B cell (primary cell): Measurements from ENCODE around the gene AUTS2. TPM values are rescaled to one million over a fixed set of nuclear protein-coding genes. Genes with fewer than 3 reads are reported as not detected.

Source experiments
- ATAC-seq: fragments of 200-7000 bp; cut with Tn5 transposase; one replicate; pipeline ENCODE4 v1.10.0; 2021; ENCODE audit warnings: low read depth, mild to moderate bottlenecking, moderate number of reproducible peaks, moderate library complexity
- CTCF ChIA-PET: fragments of 350-600 bp; sonication (Branson Sonifier 250); formaldehyde crosslinking; loops from one replicate; lab custom pipeline; 2021; ENCODE audit warnings: antibody characterized with exemption, inconsistent platforms; lab: Charles Lee
- POLR2A ChIA-PET: fragments of 350-600 bp; sonication (Branson Sonifier 250); formaldehyde crosslinking; loops from one replicate; lab custom pipeline; 2021; ENCODE audit warnings: antibody characterized with exemption; lab: Charles Lee
- DNase-seq: peaks from one replicate; pipeline ENCODE4 v3.0.0; 2013
- H2AFZ ChIP-seq: 2 replicates; pipeline ENCODE4 v1.6.1; 2012; ENCODE audit warnings: mild to moderate bottlenecking, low read depth, low read length; ENCODE audit not compliant: insufficient read depth, poor library complexity, severe bottlenecking
- H3K27ac ChIP-seq, 2 donors: 1 replicate in 1 of 2; 2 replicates in 1 of 2; pipeline ENCODE4 v1.5.1; 2012 to 2013; ENCODE audit warnings: low read length in 2 of 2, mild to moderate bottlenecking in 2 of 2, moderate library complexity in 1 of 2
- H3K27me3 ChIP-seq, 4 experiments: fragments of 200-600 bp in 1 of 4; sonication (generic) in 1 of 4; replicated peaks in 1 of 4; 1 replicate in 2 of 4; 2 replicates in 2 of 4; pipeline versions ENCODE4 v1.6.1 to v1.7.0; 2013 to 2016; ENCODE audit warnings: low read length in 3 of 4, mild to moderate bottlenecking in 2 of 4, mixed read lengths in 1 of 4, moderate library complexity in 1 of 4; ENCODE audit not compliant: insufficient read depth in 4 of 4, control insufficient read depth in 3 of 4; ENCODE audit errors: control extremely low read depth in 1 of 4
- H3K36me3 ChIP-seq, 2 experiments: replicated peaks in 1 of 2; 1 replicate in 1 of 2; 2 replicates in 1 of 2; pipeline versions ENCODE4 v1.6.1 to v1.7.1; 2013; ENCODE audit warnings: low read length in 1 of 2; ENCODE audit not compliant: insufficient read depth in 2 of 2, control insufficient read depth in 1 of 2; ENCODE audit errors: control extremely low read depth in 1 of 2, extremely low read depth in 1 of 2
- H3K4me1 ChIP-seq, 2 donors: fragments of 200-600 bp in 1 of 2; sonication (generic) in 1 of 2; 1 replicate in 1 of 2; 2 replicates in 1 of 2; pipeline versions ENCODE4 v1.5.1 to v1.6.1; 2013 to 2017; ENCODE audit warnings: low read length in 2 of 2; ENCODE audit not compliant: control insufficient read depth in 2 of 2, insufficient read depth in 2 of 2
- H3K4me2 ChIP-seq: replicated peaks from 2 replicates; pipeline ENCODE3; 2012; ENCODE audit warnings: mild to moderate bottlenecking, low read depth, low read length; ENCODE audit not compliant: poor library complexity, severe bottlenecking
- H3K4me3 ChIP-seq, 5 experiments: fragments of 200-600 bp in 1 of 5; sonication (generic) in 1 of 5; 1 replicate in 3 of 5; 2 replicates in 2 of 5; pipeline versions ENCODE4 v1.5.1 to v1.7.0; 2011 to 2016; ENCODE audit warnings: low read length in 4 of 5, mild to moderate bottlenecking in 4 of 5, low read depth in 2 of 5, control low read depth in 1 of 5, moderate library complexity in 1 of 5; ENCODE audit not compliant: insufficient read depth in 1 of 5; ENCODE audit errors: control extremely low read depth in 1 of 5, extremely low read depth in 1 of 5
- H3K79me2 ChIP-seq: fragments of 200-600 bp; sonication (generic); one replicate; pipeline ENCODE4 v1.6.0; 2016; ENCODE audit warnings: low read length; ENCODE audit not compliant: control insufficient read depth, insufficient read depth
- H3K9ac ChIP-seq: fragments of 200-600 bp; sonication (generic); 2 replicates; pipeline ENCODE4 v1.6.1; 2017; ENCODE audit warnings: mild to moderate bottlenecking, low read length, moderate library complexity
- H3K9me3 ChIP-seq, 3 donors: one replicate each; pipeline versions ENCODE4 v1.6.1 to v1.7.1; 2013; ENCODE audit warnings: low read length in 2 of 3; ENCODE audit not compliant: control insufficient read depth in 2 of 3, insufficient read depth in 1 of 3; ENCODE audit errors: control extremely low read depth in 1 of 3
- H4K20me1 ChIP-seq: 2 replicates; pipeline ENCODE4 v1.6.0; 2012; ENCODE audit warnings: mild to moderate bottlenecking, low read length; ENCODE audit not compliant: insufficient read depth, control insufficient read depth, poor library complexity, severe bottlenecking
- H3K27ac Mint-ChIP-seq: one replicate; pipeline ENCODE4 v1.8.0; 2021; ENCODE audit warnings: mixed read lengths
- H3K27me3 Mint-ChIP-seq: one replicate; pipeline ENCODE4 v1.8.0; 2021; ENCODE audit warnings: mixed read lengths
- H3K4me1 Mint-ChIP-seq: one replicate; pipeline ENCODE4 v1.8.0; 2021; ENCODE audit warnings: mixed read lengths
- H3K4me3 Mint-ChIP-seq: one replicate; pipeline ENCODE4 v1.8.0; 2021; ENCODE audit warnings: mixed read lengths
- H3K9me3 Mint-ChIP-seq: one replicate; pipeline ENCODE4 v1.8.0; 2022; ENCODE audit warnings: mixed read lengths; ENCODE audit not compliant: insufficient read depth
- CTCF ChIP-seq: fragments of 200-600 bp; IDR thresholded peaks from one replicate; pipeline ENCODE4 v1.8.0; 2022; ENCODE audit warnings: antibody characterized with exemption, mild to moderate bottlenecking
- EZH2 ChIP-seq: IDR thresholded peaks from 2 replicates; pipeline ENCODE4 v1.6.1; 2012; ENCODE audit warnings: borderline replicate concordance, low read depth, mild to moderate bottlenecking, moderate library complexity, low read length; ENCODE audit not compliant: insufficient read depth, poor library complexity, severe bottlenecking
- WGBS: methylation state at CpG from one replicate; pipeline ENCODE4 v1.1.5; 2013; ENCODE audit warnings: missing lambda C conversion rate; ENCODE audit not compliant: insufficient coverage; 5-methylcytosine and 5-hydroxymethylcytosine counted together
- intact Hi-C: fragments of 100-400 bp; cut with micrococcal nuclease; formaldehyde crosslinking; loops from one replicate; pipeline ENCODE4 v1.10.0; 2022
- polyA plus RNA-seq: library from polyadenylated mRNA; depleted of rRNA; stranded (reverse); fragments of >200 nt; gene quantifications from 2 replicates; pipeline ENCODE4 v1.2.3, GENCODE V29; 2012
- total RNA-seq, 2 donors: library from RNA; stranded (reverse); fragments of 120-200 nt in 1 of 2; gene quantifications; 1 replicate in 1 of 2; 2 replicates in 1 of 2; pipeline versions ENCODE4 v1.2.3 to v1.2.4, GENCODE V29; 2013 to 2022

The AUTS2 gene
- total and polyA plus RNA-seq, 2 donors (not counting 1 experiment from before 2014, with no cell fraction given): 22.3 to 35.0 TPM

- no peaks in the 10 kb centered on the region for H3K36me3 ChIP-seq
- no peak overlapping the region for H3K27ac ChIP-seq
- H3K79me2 ChIP-seq: no peaks in the 10 kb centered on the region
- intact Hi-C loops: no loop called here
- peaks cover 6 to 7% of the 10 kb centered on the region in 2 donors for H3K4me1 ChIP-seq
- 100% methylated on average over 3 of the region's 5 CpGs for WGBS
- DNase-seq (no peak), ATAC-seq (no peak)
- TF ChIP-seq CTCF: no peak
- TF ChIP-seq EZH2: no peak
- Mint-ChIP-seq H3K27ac (no peak overlapping the region), H3K9me3 (peaks cover 2% of the 10 kb centered on the region), H3K4me3 (no peak overlapping the region), H3K4me1 (peaks cover 15% of the 10 kb centered on the region), H3K27me3 (no peaks in the 10 kb centered on the region)
- no peak overlapping the region for H3K4me2 ChIP-seq
- H3K4me3 ChIP-seq: no peak overlapping the region
- no peak overlapping the region for H2AFZ ChIP-seq
- H3K9ac ChIP-seq: no peak overlapping the region
- H3K27me3 ChIP-seq: no peaks in the 10 kb centered on the region
- H4K20me1 ChIP-seq: no peaks in the 10 kb centered on the region
- H3K9me3 ChIP-seq: peaks cover 0 to 7% (median 0%) of the 10 kb centered on the region in 3 donors
- ChIA-PET POLR2A (no interaction called here), CTCF (interaction anchor here (0.5 to 1.1 kb wide), 2 partner anchors 9 to 20 kb away, joined by 4 to 6 read pairs; no protein-coding TSS in a partner anchor)
These were observed 219.8 kb downstream of the AUTS2 start for GRCh38 chr7:69817841-69818635.
